ENCODE results near the gene NLGN1.

NLGN1 gene

GRCh38 chr3:174020156-174020555 lies 622.6 kb downstream of the NLGN1 start:
- DNase-seq = no peak

GRCh38 chr3:174023421-174023820 lies 625.9 kb downstream of the NLGN1 start:
- no peak for DNase-seq

GRCh38 chr3:174028673-174029072 lies 631.1 kb downstream of the NLGN1 start:
- DNase-seq = no peak

GRCh38 chr3:174035328-174035886 lies 637.9 kb downstream of the NLGN1 start:
- DNase-seq = no peak

- DNase-seq = no peak
Measured at GRCh38 chr3:174046311-174046710, 648.8 kb downstream of the NLGN1 start.

GRCh38 chr3:174049472-174049871 lies 651.9 kb downstream of the NLGN1 start:
- DNase-seq = no peak

GRCh38 chr3:174051191-174051590 lies 653.6 kb downstream of the NLGN1 start:
- DNase-seq = no peak

GRCh38 chr3:174058804-174059203 lies 661.3 kb downstream of the NLGN1 start:
- no peak for DNase-seq

GRCh38 chr3:174060431-174060830 lies 662.9 kb downstream of the NLGN1 start:
- no peak for DNase-seq

- DNase-seq = no peak
Measured at GRCh38 chr3:174061162-174061561, 663.6 kb downstream of the NLGN1 start.

- DNase-seq = no peak
Measured at GRCh38 chr3:174061731-174062130, 664.2 kb downstream of the NLGN1 start.

- no peak for DNase-seq
Measured at GRCh38 chr3:174062923-174063322, 665.4 kb downstream of the NLGN1 start.

- no peak for DNase-seq
Measured at GRCh38 chr3:174068035-174068434, 670.5 kb downstream of the NLGN1 start.

- no peak for DNase-seq
Measured at GRCh38 chr3:174072675-174073074, 675.1 kb downstream of the NLGN1 start.

GRCh38 chr3:174083706-174084105 lies 686.2 kb downstream of the NLGN1 start:
- DNase-seq = no peak

- DNase-seq = no peak
Measured at GRCh38 chr3:174089592-174089991, 692.0 kb downstream of the NLGN1 start.

- no peak for DNase-seq
Measured at GRCh38 chr3:174094669-174095068, 697.1 kb downstream of the NLGN1 start.

- no peak for DNase-seq
Measured at GRCh38 chr3:174097686-174098085, 700.1 kb downstream of the NLGN1 start.

GRCh38 chr3:174098746-174099145 lies 701.2 kb downstream of the NLGN1 start:
- DNase-seq = no peak

GRCh38 chr3:174099724-174100123 lies 702.2 kb downstream of the NLGN1 start:
- DNase-seq = no peak

- DNase-seq = no peak
Measured at GRCh38 chr3:174100744-174101143, 703.2 kb downstream of the NLGN1 start.

GRCh38 chr3:174101244-174101643 lies 703.7 kb downstream of the NLGN1 start:
- peak; percentile 88 for DNase-seq

- DNase-seq = no peak
Measured at GRCh38 chr3:174102274-174102673, 704.7 kb downstream of the NLGN1 start.

GRCh38 chr3:174102866-174103265 lies 705.3 kb downstream of the NLGN1 start:
- DNase-seq = no peak

GRCh38 chr3:174110761-174111160 lies 713.2 kb downstream of the NLGN1 start:
- DNase-seq = no peak

- no peak for DNase-seq
Measured at GRCh38 chr3:174111776-174112175, 714.2 kb downstream of the NLGN1 start.
